Measurements from ENCODE around the gene ZNF35.

The ZNF35 gene

GRCh38 chr3:44648564-44649229 is at the start of gene ZNF35:
ZNF35 (plus strand) TSS chr3:44648732; CDS start chr3:44651068, 2,336 bp downstream.
- peaks cover 7% of the 10 kb centered on the region; the same call in 1 of the 2 replicates for H3K9me3 ChIP-seq (ENCODE audit: control insufficient read depth, insufficient read depth, low read length)
- H3K4me1 ChIP-seq (ENCODE audit: insufficient read depth, low read length), result no peaks in the 10 kb centered on the region
- peaks cover 21% of the 10 kb centered on the region for H3K36me3 ChIP-seq (ENCODE audit: insufficient read depth, low read length)
- peak within 1 kb of the TSS; percentile 79 for H3K9ac ChIP-seq (ENCODE audit: low read depth, low read length)

GRCh38 chr3:44601749-44602148 is 46.8 kb upstream of the ZNF35 start:
- Histone ChIP-seq H3K9me3 (ENCODE audit: control insufficient read depth, insufficient read depth, low read length) (0 out of 2 replicates have a peak, but pooled peaks cover 3% of the 10 kb centered on the region), H3K9ac (ENCODE audit: low read depth, low read length) (no peak overlapping the region), H3K36me3 (ENCODE audit: insufficient read depth, low read length) (no peaks in the 10 kb centered on the region; the same call in none of the 2 replicates), H3K4me1 (ENCODE audit: insufficient read depth, low read length) (no peaks in the 10 kb centered on the region)

GRCh38 chr3:44612678-44613077 is 35.9 kb upstream of the ZNF35 start:
- Histone ChIP-seq H3K9me3 (ENCODE audit: control insufficient read depth, insufficient read depth, low read length) (no peaks in the 10 kb centered on the region), H3K4me1 (ENCODE audit: insufficient read depth, low read length) (no peaks in the 10 kb centered on the region), H3K36me3 (ENCODE audit: insufficient read depth, low read length) (no peaks in the 10 kb centered on the region; the same call in 1 of the 2 replicates), H3K9ac (ENCODE audit: low read depth, low read length) (no peak overlapping the region)

GRCh38 chr3:44624749-44625480 is 23.6 kb upstream of the ZNF35 start, which contains the start of gene ZNF197:
ZNF197 (plus strand) TSS chr3:44625036; CDS start chr3:44629155, 4,119 bp downstream.
- no peaks in the 10 kb centered on the region for H3K36me3 ChIP-seq (ENCODE audit: insufficient read depth, low read length)
- no peaks in the 10 kb centered on the region for H3K9me3 ChIP-seq (ENCODE audit: control insufficient read depth, insufficient read depth, low read length)
- H3K4me1 ChIP-seq (ENCODE audit: insufficient read depth, low read length), result no peaks in the 10 kb centered on the region
- peak within 1 kb of the TSS; percentile 83 for H3K9ac ChIP-seq (ENCODE audit: low read depth, low read length)

GRCh38 chr3:44628716-44629115 is 19.8 kb upstream of the ZNF35 start:
- Histone ChIP-seq H3K4me1 (ENCODE audit: insufficient read depth, low read length) (no peaks in the 10 kb centered on the region), H3K9me3 (ENCODE audit: control insufficient read depth, insufficient read depth, low read length) (no peaks in the 10 kb centered on the region), H3K9ac (ENCODE audit: low read depth, low read length) (no peak overlapping the region), H3K36me3 (ENCODE audit: insufficient read depth, low read length) (peaks cover 7% of the 10 kb centered on the region; the same call in 1 of the 2 replicates)

GRCh38 chr3:44632193-44632592 is 16.3 kb upstream of the ZNF35 start:
- Histone ChIP-seq H3K4me1 (ENCODE audit: insufficient read depth, low read length) (no peaks in the 10 kb centered on the region), H3K36me3 (ENCODE audit: insufficient read depth, low read length) (peaks cover 7% of the 10 kb centered on the region; the same call in 1 of the 2 replicates), H3K9ac (ENCODE audit: low read depth, low read length) (no peak overlapping the region), H3K9me3 (ENCODE audit: control insufficient read depth, insufficient read depth, low read length) (no peaks in the 10 kb centered on the region)

- peaks cover 26% of the 10 kb centered on the region for H3K36me3 ChIP-seq (ENCODE audit: insufficient read depth, low read length)
- H3K4me1 ChIP-seq (ENCODE audit: insufficient read depth, low read length), result no peaks in the 10 kb centered on the region
- no peak overlapping the region for H3K9ac ChIP-seq (ENCODE audit: low read depth, low read length)
- H3K9me3 ChIP-seq (ENCODE audit: control insufficient read depth, insufficient read depth, low read length), result peaks cover 36% of the 10 kb centered on the region
These were observed 6.2 kb upstream of the ZNF35 start for GRCh38 chr3:44642337-44642736.

GRCh38 chr3:44643024-44643423 is 5.5 kb upstream of the ZNF35 start:
- Histone ChIP-seq H3K9ac (ENCODE audit: low read depth, low read length) (no peak overlapping the region), H3K4me1 (ENCODE audit: insufficient read depth, low read length) (no peaks in the 10 kb centered on the region), H3K36me3 (ENCODE audit: insufficient read depth, low read length) (peaks cover 26% of the 10 kb centered on the region), H3K9me3 (ENCODE audit: control insufficient read depth, insufficient read depth, low read length) (peaks cover 36% of the 10 kb centered on the region)

- Histone ChIP-seq H3K9me3 (ENCODE audit: control insufficient read depth, insufficient read depth, low read length) (peaks cover 16% of the 10 kb centered on the region; the same call in 1 of the 2 replicates), H3K4me1 (ENCODE audit: insufficient read depth, low read length) (no peaks in the 10 kb centered on the region), H3K36me3 (ENCODE audit: insufficient read depth, low read length) (peaks cover 21% of the 10 kb centered on the region), H3K9ac (ENCODE audit: low read depth, low read length) (no peak overlapping the region)
These were observed 761 bp upstream of the ZNF35 start for GRCh38 chr3:44647771-44648170.

- peaks cover 3% of the 10 kb centered on the region; the same call in 1 of the 2 replicates for H3K9me3 ChIP-seq (ENCODE audit: control insufficient read depth, insufficient read depth, low read length)
- H3K9ac ChIP-seq (ENCODE audit: low read depth, low read length), result no peak overlapping the region
- H3K36me3 ChIP-seq (ENCODE audit: insufficient read depth, low read length), result peaks cover 24% of the 10 kb centered on the region
- no peaks in the 10 kb centered on the region for H3K4me1 ChIP-seq (ENCODE audit: insufficient read depth, low read length)
These were observed 1.2 kb downstream of the ZNF35 start for GRCh38 chr3:44649709-44650108.

- no peak overlapping the region for H3K9ac ChIP-seq (ENCODE audit: low read depth, low read length)
- peaks cover 7% of the 10 kb centered on the region; the same call in 1 of the 2 replicates for H3K9me3 ChIP-seq (ENCODE audit: control insufficient read depth, insufficient read depth, low read length)
- H3K36me3 ChIP-seq (ENCODE audit: insufficient read depth, low read length), result peaks cover 43% of the 10 kb centered on the region
- no peaks in the 10 kb centered on the region for H3K4me1 ChIP-seq (ENCODE audit: insufficient read depth, low read length)
These were observed 5.5 kb downstream of the ZNF35 start for GRCh38 chr3:44654039-44654438.

- Histone ChIP-seq H3K36me3 (ENCODE audit: insufficient read depth, low read length) (peaks cover 38% of the 10 kb centered on the region), H3K9ac (ENCODE audit: low read depth, low read length) (no peak overlapping the region), H3K4me1 (ENCODE audit: insufficient read depth, low read length) (no peaks in the 10 kb centered on the region), H3K9me3 (ENCODE audit: control insufficient read depth, insufficient read depth, low read length) (peaks cover 11% of the 10 kb centered on the region)
These were observed 10.5 kb downstream of the ZNF35 start for GRCh38 chr3:44659015-44659414.

GRCh38 chr3:44659434-44659833 is 10.9 kb downstream of the ZNF35 start:
- Histone ChIP-seq H3K36me3 (ENCODE audit: insufficient read depth, low read length) (peaks cover 37% of the 10 kb centered on the region), H3K9me3 (ENCODE audit: control insufficient read depth, insufficient read depth, low read length) (peaks cover 11% of the 10 kb centered on the region), H3K4me1 (ENCODE audit: insufficient read depth, low read length) (no peaks in the 10 kb centered on the region), H3K9ac (ENCODE audit: low read depth, low read length) (no peak overlapping the region)

- Histone ChIP-seq H3K9ac (ENCODE audit: low read depth, low read length) (no peak overlapping the region), H3K4me1 (ENCODE audit: insufficient read depth, low read length) (no peaks in the 10 kb centered on the region), H3K9me3 (ENCODE audit: control insufficient read depth, insufficient read depth, low read length) (peaks cover 11% of the 10 kb centered on the region), H3K36me3 (ENCODE audit: insufficient read depth, low read length) (peaks cover 32% of the 10 kb centered on the region)
These were observed 12.7 kb downstream of the ZNF35 start for GRCh38 chr3:44661189-44661588.

GRCh38 chr3:44665173-44665572 is 16.6 kb downstream of the ZNF35 start:
- no peaks in the 10 kb centered on the region for H3K4me1 ChIP-seq (ENCODE audit: insufficient read depth, low read length)
- H3K9me3 ChIP-seq (ENCODE audit: control insufficient read depth, insufficient read depth, low read length), result no peaks in the 10 kb centered on the region; the same call in 1 of the 2 replicates
- H3K9ac ChIP-seq (ENCODE audit: low read depth, low read length), result no peak overlapping the region
- H3K36me3 ChIP-seq (ENCODE audit: insufficient read depth, low read length), result peaks cover 6% of the 10 kb centered on the region
